HEK293 (cell line): ENCODE results near the gene PRPF19.

Source experiments
- CTCF ChIA-PET: fragments of 350-600 bp; formaldehyde crosslinking; extraction: SDS; loops from one replicate; lab custom pipeline; 2021; ENCODE audit warnings: antibody characterized with exemption; lab: Yijun Ruan, JAX
- POLR2A ChIA-PET: fragments of 300-600 bp; formaldehyde crosslinking; extraction: SDS; loops from one replicate; lab custom pipeline; 2020; ENCODE audit warnings: antibody characterized with exemption, inconsistent platforms; lab: Yijun Ruan, JAX
- H3K27ac ChIP-seq: fragments of 200-500 bp; sonication (Bioruptor generic); 2 replicates; pipeline ENCODE4 v1.5.1; 2014; ENCODE audit warnings: low read depth, low read length, control low read depth, inconsistent platforms; ENCODE audit errors: extremely low read depth
- H3K36me3 ChIP-seq, 2 experiments: fragments of 200-500 bp in 1 of 2; sonication (Bioruptor generic) in 1 of 2; 1 replicate in 1 of 2; 2 replicates in 1 of 2; pipeline ENCODE4 v1.5.1; 2014 to 2017; ENCODE audit warnings: inconsistent platforms in 2 of 2, low read length in 2 of 2; ENCODE audit not compliant: control insufficient read depth in 2 of 2, insufficient read depth in 1 of 2
- H3K4me1 ChIP-seq: fragments of 200-500 bp; sonication (Bioruptor generic); 2 replicates; pipeline ENCODE4 v1.5.1; 2014; ENCODE audit warnings: mild to moderate bottlenecking, low read length, inconsistent platforms; ENCODE audit not compliant: control insufficient read depth, insufficient read depth
- H3K4me3 ChIP-seq: 2 replicates; pipeline ENCODE4 v1.5.1; 2011; ENCODE audit warnings: low read depth, mild to moderate bottlenecking, control low read depth, low read length, moderate library complexity
- H3K9me3 ChIP-seq: fragments of 200-500 bp; sonication (Bioruptor generic); 2 replicates; pipeline ENCODE4 v1.5.1; 2014; ENCODE audit warnings: low read depth, low read length, inconsistent platforms; ENCODE audit not compliant: control insufficient read depth, insufficient read depth
- MYNN ChIP-seq: fragments of 450-650 bp; formaldehyde crosslinking; IDR thresholded peaks from 2 replicates; pipeline ENCODE4 v1.5.1; 2016; ENCODE audit warnings: missing biosample characterization, missing genetic modification characterization, borderline replicate concordance
- SCRT2 ChIP-seq: fragments of 450-650 bp; formaldehyde crosslinking; IDR thresholded peaks from 2 replicates; pipeline ENCODE4 v1.5.1; 2016; ENCODE audit warnings: missing biosample characterization, missing genetic modification characterization
- SP3 ChIP-seq: fragments of 450-650 bp; formaldehyde crosslinking; IDR thresholded peaks from 2 replicates; pipeline ENCODE4 v1.5.1; 2016; ENCODE audit warnings: missing biosample characterization, missing genetic modification characterization
- ZBTB21 ChIP-seq: fragments of 450-650 bp; formaldehyde crosslinking; IDR thresholded peaks from 2 replicates; pipeline ENCODE4 v1.5.1; 2017; ENCODE audit warnings: missing biosample characterization, missing genetic modification characterization
- ZBTB48 ChIP-seq: fragments of 450-650 bp; formaldehyde crosslinking; IDR thresholded peaks from 2 replicates; pipeline ENCODE4 v1.5.1; 2016; ENCODE audit warnings: missing biosample characterization, missing genetic modification characterization
- ZFHX2 ChIP-seq: fragments of 450-650 bp; formaldehyde crosslinking; conservative IDR thresholded peaks from 2 replicates; pipeline ENCODE4 v1.5.1; 2016; ENCODE audit warnings: missing biosample characterization, missing genetic modification characterization
- ZNF404 ChIP-seq: fragments of 450-650 bp; formaldehyde crosslinking; IDR thresholded peaks from 2 replicates; pipeline ENCODE4 v1.5.1; 2017; ENCODE audit warnings: missing biosample characterization, missing genetic modification characterization
- ZNF433 ChIP-seq: fragments of 450-650 bp; formaldehyde crosslinking; IDR thresholded peaks from 2 replicates; pipeline ENCODE4 v1.5.1; 2016; ENCODE audit warnings: missing biosample characterization, missing genetic modification characterization, low read depth
- ZNF530 ChIP-seq: fragments of 450-650 bp; formaldehyde crosslinking; IDR thresholded peaks from 2 replicates; pipeline ENCODE4 v1.5.1; 2016; ENCODE audit warnings: low read depth, missing biosample characterization, missing genetic modification characterization
- TF ChIP-seq, protein P1 (sequence below): fragments of 450-650 bp; formaldehyde crosslinking; conservative IDR thresholded peaks from 2 replicates; pipeline ENCODE4 v1.5.1; 2016; ENCODE audit warnings: low read depth, missing biosample characterization, missing genetic modification characterization
- TF ChIP-seq, protein P2 (sequence below): fragments of 450-650 bp; formaldehyde crosslinking; IDR thresholded peaks from 2 replicates; pipeline ENCODE4 v1.5.1; 2016; ENCODE audit warnings: missing biosample characterization, missing genetic modification characterization
- TF ChIP-seq, protein P3 (sequence below): fragments of 450-650 bp; formaldehyde crosslinking; IDR thresholded peaks from 2 replicates; pipeline ENCODE4 v1.5.1; 2016; ENCODE audit warnings: missing biosample characterization, missing genetic modification characterization
- TF ChIP-seq, protein P4 (sequence below): fragments of 450-650 bp; IDR thresholded peaks from 2 replicates; pipeline ENCODE4 v1.5.1; 2018; ENCODE audit warnings: missing biosample characterization, missing genetic modification characterization
- TF ChIP-seq, protein P5 (sequence below): fragments of 450-650 bp; formaldehyde crosslinking; IDR thresholded peaks from 2 replicates; pipeline ENCODE4 v1.5.1; 2016; ENCODE audit warnings: missing biosample characterization, missing genetic modification characterization

PRPF19 gene

DNA sequence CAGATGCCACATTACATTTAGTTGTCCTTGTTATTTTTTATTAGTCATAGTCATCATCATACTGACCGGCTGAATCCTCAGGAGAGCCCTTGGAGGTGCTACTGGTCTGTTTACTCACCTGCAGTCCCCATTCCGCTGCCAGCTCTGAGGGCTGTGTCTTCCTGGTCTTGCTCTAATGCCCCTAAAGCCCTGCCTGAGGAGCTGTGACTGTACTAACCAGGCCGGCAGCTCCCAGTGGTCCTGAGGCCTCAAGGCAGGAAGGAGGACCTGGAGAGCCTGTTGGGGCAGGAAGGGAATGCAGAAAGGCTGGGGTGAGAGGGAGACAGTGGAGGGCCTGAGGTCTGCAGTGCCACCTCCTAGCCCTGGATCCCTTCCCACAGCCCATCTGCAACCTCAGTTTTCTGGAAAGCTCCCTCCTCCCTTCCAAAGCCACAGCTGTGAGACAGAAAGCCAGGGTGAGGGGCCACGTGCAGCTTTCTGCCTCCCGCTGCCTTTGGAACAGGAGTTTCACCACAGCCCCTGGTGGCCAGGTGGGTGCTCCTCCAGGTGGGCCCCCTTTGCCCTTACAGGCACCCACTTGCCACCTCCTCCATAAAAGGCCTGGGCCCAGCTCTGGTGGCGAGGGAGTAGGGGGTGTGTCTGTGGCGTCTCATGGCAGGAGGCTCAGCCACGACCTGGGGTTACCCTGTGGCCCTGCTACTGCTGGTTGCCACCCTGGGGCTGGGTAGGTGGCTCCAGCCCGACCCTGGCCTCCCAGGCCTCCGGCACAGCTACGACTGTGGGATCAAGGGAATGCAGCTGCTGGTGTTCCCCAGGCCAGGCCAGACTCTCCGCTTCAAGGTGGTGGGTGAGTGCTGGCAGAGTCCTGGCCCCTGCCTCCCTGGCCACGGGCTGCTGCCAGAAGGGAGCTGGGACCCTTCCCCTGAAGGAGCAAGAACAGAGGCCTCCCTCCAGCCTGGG, 39.2 kb downstream of the PRPF19 start, which contains the start of gene ZP1 (continued):
- TF ChIP-seq, protein P1, sequence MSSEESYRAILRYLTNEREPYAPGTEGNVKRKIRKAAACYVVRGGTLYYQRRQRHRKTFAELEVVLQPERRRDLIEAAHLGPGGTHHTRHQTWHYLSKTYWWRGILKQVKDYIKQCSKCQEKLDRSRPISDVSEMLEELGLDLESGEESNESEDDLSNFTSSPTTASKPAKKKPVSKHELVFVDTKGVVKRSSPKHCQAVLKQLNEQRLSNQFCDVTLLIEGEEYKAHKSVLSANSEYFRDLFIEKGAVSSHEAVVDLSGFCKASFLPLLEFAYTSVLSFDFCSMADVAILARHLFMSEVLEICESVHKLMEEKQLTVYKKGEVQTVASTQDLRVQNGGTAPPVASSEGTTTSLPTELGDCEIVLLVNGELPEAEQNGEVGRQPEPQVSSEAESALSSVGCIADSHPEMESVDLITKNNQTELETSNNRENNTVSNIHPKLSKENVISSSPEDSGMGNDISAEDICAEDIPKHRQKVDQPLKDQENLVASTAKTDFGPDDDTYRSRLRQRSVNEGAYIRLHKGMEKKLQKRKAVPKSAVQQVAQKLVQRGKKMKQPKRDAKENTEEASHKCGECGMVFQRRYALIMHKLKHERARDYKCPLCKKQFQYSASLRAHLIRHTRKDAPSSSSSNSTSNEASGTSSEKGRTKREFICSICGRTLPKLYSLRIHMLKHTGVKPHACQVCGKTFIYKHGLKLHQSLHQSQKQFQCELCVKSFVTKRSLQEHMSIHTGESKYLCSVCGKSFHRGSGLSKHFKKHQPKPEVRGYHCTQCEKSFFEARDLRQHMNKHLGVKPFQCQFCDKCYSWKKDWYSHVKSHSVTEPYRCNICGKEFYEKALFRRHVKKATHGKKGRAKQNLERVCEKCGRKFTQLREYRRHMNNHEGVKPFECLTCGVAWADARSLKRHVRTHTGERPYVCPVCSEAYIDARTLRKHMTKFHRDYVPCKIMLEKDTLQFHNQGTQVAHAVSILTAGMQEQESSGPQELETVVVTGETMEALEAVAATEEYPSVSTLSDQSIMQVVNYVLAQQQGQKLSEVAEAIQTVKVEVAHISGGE (tag by site-specific recombination) = no peak
- no peak for TF ChIP-seq SP3 (tag by site-specific recombination)
- no peak for TF ChIP-seq SCRT2

DNA sequence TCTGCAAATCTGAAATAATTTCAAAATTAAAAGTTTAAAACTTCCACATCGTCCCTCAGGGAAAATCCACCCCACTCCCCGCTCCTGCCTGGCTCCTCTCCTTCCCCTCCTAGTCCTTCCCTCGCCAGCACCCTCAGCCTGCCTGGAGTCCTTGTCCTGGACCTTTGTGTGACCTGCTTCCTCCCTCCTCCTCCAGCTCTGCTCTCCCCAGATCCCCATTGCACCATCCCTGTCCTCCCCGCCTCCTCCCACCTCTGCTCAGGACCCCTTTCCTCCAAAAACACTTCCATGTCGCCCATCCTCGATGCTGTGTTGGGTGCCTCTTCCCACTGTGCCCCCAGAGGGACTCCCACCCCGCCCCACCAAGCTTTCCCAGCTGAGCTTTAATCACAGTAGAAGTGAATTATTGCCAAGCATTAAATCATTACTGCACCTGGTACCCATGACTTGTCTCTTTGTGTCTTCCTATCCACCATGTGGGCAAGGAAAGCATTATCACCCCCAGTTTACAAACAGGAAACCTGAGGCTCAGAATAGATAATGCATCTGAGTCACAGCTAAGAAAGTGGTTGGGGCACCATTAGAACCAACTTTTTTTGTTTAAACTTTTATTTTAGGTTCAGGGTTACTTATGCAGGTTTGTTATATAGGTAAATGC, 41.4 kb downstream of the PRPF19 start:
- no peaks in the 10 kb centered on the region for H3K4me1 ChIP-seq
- H3K36me3 ChIP-seq = no peaks in the 10 kb centered on the region
- ChIA-PET CTCF (interaction anchor here (0.6 to 1.0 kb wide), 2 partner anchors 34 to 87 kb away, joined by 3 read pairs; no protein-coding TSS in a partner anchor), POLR2A (no interaction called here)
- H3K27ac ChIP-seq = no peak overlapping the region
- H3K4me3 ChIP-seq = no peak overlapping the region
- TF ChIP-seq ZBTB21 (tag by site-specific recombination) = no peak
- TF ChIP-seq, protein P2, sequence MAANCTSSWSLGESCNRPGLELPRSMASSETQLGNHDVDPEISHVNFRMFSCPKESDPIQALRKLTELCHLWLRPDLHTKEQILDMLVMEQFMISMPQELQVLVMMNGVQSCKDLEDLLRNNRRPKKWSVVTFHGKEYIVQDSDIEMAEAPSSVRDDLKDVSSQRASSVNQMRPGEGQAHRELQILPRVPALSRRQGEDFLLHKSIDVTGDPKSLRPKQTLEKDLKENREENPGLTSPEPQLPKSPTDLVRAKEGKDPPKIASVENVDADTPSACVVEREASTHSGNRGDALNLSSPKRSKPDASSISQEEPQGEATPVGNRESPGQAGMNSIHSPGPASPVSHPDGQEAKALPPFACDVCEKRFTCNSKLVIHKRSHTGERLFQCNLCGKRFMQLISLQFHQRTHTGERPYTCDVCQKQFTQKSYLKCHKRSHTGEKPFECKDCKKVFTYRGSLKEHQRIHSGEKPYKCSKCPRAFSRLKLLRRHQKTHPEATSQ (tag by site-specific recombination) = no peak
- TF ChIP-seq ZNF433 = no peak
- TF ChIP-seq ZNF404 (tag by site-specific recombination) = no peak
- TF ChIP-seq, all 188 proteins: peak for 0
- H3K9me3 ChIP-seq = no peaks in the 10 kb centered on the region

DNA sequence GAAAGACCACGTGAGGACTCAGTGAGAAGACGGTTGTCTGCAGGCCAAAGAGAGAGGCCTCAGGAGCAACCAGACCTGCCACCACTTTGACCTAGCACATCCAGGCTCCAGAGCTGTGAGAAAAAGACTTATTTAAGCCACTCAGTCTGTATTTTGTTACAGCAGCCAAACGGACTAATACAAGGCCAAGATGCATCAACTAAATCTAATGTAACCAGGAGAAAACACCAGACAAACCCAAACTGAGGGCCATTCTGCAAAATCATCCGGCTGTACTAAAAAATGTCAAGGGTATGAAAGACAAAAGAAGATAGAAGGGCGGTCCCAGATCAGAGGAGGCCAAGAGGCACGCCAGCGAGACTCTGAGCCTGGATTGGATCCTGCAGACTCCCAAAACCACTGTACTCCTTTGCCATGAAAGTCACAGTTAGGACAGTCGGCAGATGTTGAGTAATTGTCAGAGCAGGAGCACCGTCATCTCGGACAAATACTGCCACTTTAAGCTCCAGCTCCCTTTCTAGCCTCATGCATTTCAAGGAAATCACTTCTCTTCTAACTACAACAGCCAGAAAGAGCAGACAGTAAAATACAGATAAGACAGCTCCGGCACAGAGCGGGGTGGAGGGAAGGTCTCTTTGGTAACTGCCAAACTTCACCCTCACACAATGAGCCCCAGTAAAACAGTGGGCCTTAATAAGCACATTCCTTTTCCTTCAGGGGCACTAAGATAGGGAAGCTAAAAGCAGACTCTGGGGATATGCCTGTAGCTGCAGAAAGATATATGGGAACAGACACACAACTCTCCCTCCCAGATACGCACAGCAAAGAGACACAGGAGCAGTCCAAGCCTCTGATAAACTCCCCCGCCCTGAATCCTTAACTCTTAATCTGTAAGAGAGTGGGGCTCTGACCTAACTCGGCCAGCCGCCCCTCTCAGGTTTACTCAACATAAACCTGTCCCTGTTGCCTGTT, 42.5 kb downstream of the PRPF19 start:
- CTCF ChIA-PET = no interaction called here
- Histone ChIP-seq H3K36me3 (no peaks in the 10 kb centered on the region), H3K9me3 (no peaks in the 10 kb centered on the region), H3K4me1 (no peaks in the 10 kb centered on the region), H3K27ac (no peak overlapping the region), H3K4me3 (no peak overlapping the region)
- POLR2A ChIA-PET = no interaction called here
- TF ChIP-seq, protein P3, sequence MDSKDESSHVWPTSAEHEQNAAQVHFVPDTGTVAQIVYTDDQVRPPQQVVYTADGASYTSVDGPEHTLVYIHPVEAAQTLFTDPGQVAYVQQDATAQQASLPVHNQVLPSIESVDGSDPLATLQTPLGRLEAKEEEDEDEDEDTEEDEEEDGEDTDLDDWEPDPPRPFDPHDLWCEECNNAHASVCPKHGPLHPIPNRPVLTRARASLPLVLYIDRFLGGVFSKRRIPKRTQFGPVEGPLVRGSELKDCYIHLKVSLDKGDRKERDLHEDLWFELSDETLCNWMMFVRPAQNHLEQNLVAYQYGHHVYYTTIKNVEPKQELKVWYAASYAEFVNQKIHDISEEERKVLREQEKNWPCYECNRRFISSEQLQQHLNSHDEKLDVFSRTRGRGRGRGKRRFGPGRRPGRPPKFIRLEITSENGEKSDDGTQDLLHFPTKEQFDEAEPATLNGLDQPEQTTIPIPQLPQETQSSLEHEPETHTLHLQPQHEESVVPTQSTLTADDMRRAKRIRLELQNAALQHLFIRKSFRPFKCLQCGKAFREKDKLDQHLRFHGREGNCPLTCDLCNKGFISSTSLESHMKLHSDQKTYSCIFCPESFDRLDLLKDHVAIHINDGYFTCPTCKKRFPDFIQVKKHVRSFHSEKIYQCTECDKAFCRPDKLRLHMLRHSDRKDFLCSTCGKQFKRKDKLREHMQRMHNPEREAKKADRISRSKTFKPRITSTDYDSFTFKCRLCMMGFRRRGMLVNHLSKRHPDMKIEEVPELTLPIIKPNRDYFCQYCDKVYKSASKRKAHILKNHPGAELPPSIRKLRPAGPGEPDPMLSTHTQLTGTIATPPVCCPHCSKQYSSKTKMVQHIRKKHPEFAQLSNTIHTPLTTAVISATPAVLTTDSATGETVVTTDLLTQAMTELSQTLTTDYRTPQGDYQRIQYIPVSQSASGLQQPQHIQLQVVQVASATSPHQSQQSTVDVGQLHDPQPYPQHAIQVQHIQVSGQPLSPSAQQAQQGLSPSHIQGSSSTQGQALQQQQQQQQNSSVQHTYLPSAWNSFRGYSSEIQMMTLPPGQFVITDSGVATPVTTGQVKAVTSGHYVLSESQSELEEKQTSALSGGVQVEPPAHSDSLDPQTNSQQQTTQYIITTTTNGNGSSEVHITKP (tag by site-specific recombination) = no peak
- TF ChIP-seq, protein P4, sequence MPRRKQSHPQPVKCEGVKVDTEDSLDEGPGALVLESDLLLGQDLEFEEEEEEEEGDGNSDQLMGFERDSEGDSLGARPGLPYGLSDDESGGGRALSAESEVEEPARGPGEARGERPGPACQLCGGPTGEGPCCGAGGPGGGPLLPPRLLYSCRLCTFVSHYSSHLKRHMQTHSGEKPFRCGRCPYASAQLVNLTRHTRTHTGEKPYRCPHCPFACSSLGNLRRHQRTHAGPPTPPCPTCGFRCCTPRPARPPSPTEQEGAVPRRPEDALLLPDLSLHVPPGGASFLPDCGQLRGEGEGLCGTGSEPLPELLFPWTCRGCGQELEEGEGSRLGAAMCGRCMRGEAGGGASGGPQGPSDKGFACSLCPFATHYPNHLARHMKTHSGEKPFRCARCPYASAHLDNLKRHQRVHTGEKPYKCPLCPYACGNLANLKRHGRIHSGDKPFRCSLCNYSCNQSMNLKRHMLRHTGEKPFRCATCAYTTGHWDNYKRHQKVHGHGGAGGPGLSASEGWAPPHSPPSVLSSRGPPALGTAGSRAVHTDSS (tag by site-specific recombination) = no peak
- TF ChIP-seq ZNF530 (no peak), ZBTB48 (tag by site-specific recombination) (no peak), ZFHX2 (tag by site-specific recombination) (no peak), MYNN (tag by site-specific recombination) (no peak)
- TF ChIP-seq, protein P5, sequence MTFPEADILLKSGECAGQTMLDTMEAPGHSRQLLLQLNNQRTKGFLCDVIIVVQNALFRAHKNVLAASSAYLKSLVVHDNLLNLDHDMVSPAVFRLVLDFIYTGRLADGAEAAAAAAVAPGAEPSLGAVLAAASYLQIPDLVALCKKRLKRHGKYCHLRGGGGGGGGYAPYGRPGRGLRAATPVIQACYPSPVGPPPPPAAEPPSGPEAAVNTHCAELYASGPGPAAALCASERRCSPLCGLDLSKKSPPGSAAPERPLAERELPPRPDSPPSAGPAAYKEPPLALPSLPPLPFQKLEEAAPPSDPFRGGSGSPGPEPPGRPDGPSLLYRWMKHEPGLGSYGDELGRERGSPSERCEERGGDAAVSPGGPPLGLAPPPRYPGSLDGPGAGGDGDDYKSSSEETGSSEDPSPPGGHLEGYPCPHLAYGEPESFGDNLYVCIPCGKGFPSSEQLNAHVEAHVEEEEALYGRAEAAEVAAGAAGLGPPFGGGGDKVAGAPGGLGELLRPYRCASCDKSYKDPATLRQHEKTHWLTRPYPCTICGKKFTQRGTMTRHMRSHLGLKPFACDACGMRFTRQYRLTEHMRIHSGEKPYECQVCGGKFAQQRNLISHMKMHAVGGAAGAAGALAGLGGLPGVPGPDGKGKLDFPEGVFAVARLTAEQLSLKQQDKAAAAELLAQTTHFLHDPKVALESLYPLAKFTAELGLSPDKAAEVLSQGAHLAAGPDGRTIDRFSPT = no peak
